Panc1 (cell line): Measurements from ENCODE around the gene MRAS. TPM values are rescaled to one million over a fixed set of nuclear protein-coding genes. Genes with fewer than 3 reads are reported as not detected.

ENCODE experiments used
- ATAC-seq: fragments of 200-7000 bp; cut with Tn5 transposase; 2 replicates; pipeline ENCODE4 v1.9.1; 2020; ENCODE audit warnings: mild to moderate bottlenecking, moderate library complexity
- BruUV-seq: library from RNA; stranded (reverse); fragments of 400-500 nt; replicated peaks from 2 replicates; lab custom pipeline; 2021; lab: Mats Ljungman, UMichigan
- CTCF ChIA-PET: fragments of 300-600 bp; sonication (Branson Sonifier 250); formaldehyde crosslinking; loops from one replicate; lab custom pipeline; 2022; ENCODE audit warnings: antibody characterized with exemption; lab: Charles Lee
- POLR2A ChIA-PET: fragments of 300-600 bp; sonication (Branson Sonifier 250); formaldehyde crosslinking; loops from one replicate; lab custom pipeline; 2022; ENCODE audit warnings: antibody characterized with exemption; lab: Charles Lee
- DNase-seq: peaks from one replicate; pipeline ENCODE4 v3.0.0-alpha.2; 2010; ENCODE audit warnings: low read depth, low spot score
- H3K27ac ChIP-seq: 2 replicates; pipeline ENCODE4 v1.5.1; 2011; ENCODE audit warnings: mild to moderate bottlenecking, low read length, inconsistent platforms
- H3K27me3 ChIP-seq: fragments of 200-500 bp; sonication (Bioruptor generic); 2 replicates; pipeline ENCODE4 v1.6.0; 2014; ENCODE audit warnings: low read length, inconsistent platforms; ENCODE audit not compliant: control insufficient read depth, insufficient read depth
- H3K36me3 ChIP-seq: fragments of 200-500 bp; sonication (Bioruptor generic); 2 replicates; pipeline ENCODE4 v1.5.1; 2014; ENCODE audit warnings: inconsistent platforms, mild to moderate bottlenecking, low read length, moderate library complexity; ENCODE audit not compliant: control insufficient read depth, insufficient read depth
- H3K4me1 ChIP-seq: 2 replicates; pipeline ENCODE4 v1.5.1; 2011; ENCODE audit warnings: inconsistent platforms, mild to moderate bottlenecking, low read length, moderate library complexity; ENCODE audit not compliant: control insufficient read depth, insufficient read depth
- H3K4me3 ChIP-seq, 2 experiments: 2 replicates each; pipeline ENCODE4 v1.5.1; 2011 to 2012; ENCODE audit warnings: low read depth in 2 of 2, low read length in 2 of 2, mild to moderate bottlenecking in 2 of 2, inconsistent platforms in 1 of 2, moderate library complexity in 1 of 2
- H3K9me3 ChIP-seq: fragments of 200-500 bp; sonication (Bioruptor generic); 2 replicates; pipeline ENCODE4 v1.5.1; 2014; ENCODE audit warnings: low read depth, mild to moderate bottlenecking, inconsistent platforms, low read length, moderate library complexity; ENCODE audit not compliant: control insufficient read depth, insufficient read depth
- CTCF ChIP-seq: fragments of 450-650 bp; IDR thresholded peaks from 2 replicates; pipeline ENCODE4 v1.5.1; 2017; ENCODE audit warnings: mild to moderate bottlenecking
- POLR2AphosphoS5 ChIP-seq: IDR thresholded peaks from 2 replicates; pipeline ENCODE4 v1.6.1; 2012; ENCODE audit warnings: mild to moderate bottlenecking, low read depth, low read length, moderate library complexity
- REST ChIP-seq, 2 experiments: IDR thresholded peaks; 2 replicates each; pipeline ENCODE4 v1.6.1; 2011 to 2012; ENCODE audit warnings: low read depth in 2 of 2, control low read depth in 1 of 2, low read length in 1 of 2, mild to moderate bottlenecking in 1 of 2, moderate library complexity in 1 of 2; ENCODE audit not compliant: insufficient read depth in 1 of 2
- SIN3A ChIP-seq: IDR thresholded peaks from 2 replicates; pipeline ENCODE4 v1.6.1; 2012; ENCODE audit warnings: low read depth, mild to moderate bottlenecking, low read length, moderate library complexity, borderline replicate concordance; ENCODE audit not compliant: insufficient read depth
- TCF7L2 ChIP-seq: IDR thresholded peaks from 2 replicates; pipeline ENCODE4 v1.6.1; 2011; ENCODE audit warnings: mild to moderate bottlenecking, low read depth, low read length, inconsistent platforms
- in situ Hi-C: cut with HindIII; loops from 2 replicates; pipeline ENCODE4 v1.10.0; 2016; ENCODE audit warnings: low sequenced_read_pairs, low pct_unique_long_range_greater_than_20kb
- intact Hi-C: fragments of 100-400 bp; cut with micrococcal nuclease; formaldehyde crosslinking; loops from one replicate; pipeline ENCODE4 v1.10.0; 2022; ENCODE audit not compliant: unreplicated experiment
- total RNA-seq: library from RNA; stranded (reverse); gene quantifications from one replicate; pipeline ENCODE4 v1.2.1, GENCODE V29; 2021; ENCODE audit not compliant: unreplicated experiment

Gene MRAS
- total RNA-seq, 1 experiment from 2014 or later, result 14.2 TPM

GRCh38 chr3:138439646-138440045 lies 91.3 kb downstream of the MRAS start:
- H3K36me3 ChIP-seq, result no peaks in the 10 kb centered on the region
- ChIA-PET CTCF (no interaction called here), POLR2A (no interaction called here)
- H3K4me1 ChIP-seq, result peaks cover 3% of the 10 kb centered on the region; the same call in 1 of the 2 replicates
- TF ChIP-seq CTCF, result no peak
- TF ChIP-seq TCF7L2, result no peak
- TF ChIP-seq POLR2AphosphoS5, result no peak
- TF ChIP-seq SIN3A, result no peak
- no peak for TF ChIP-seq REST (IDR thresholded peaks at IDR 0.05; ENCODE audit: insufficient read depth in 1 of 2, low read depth in 2 of 2, low read length in 1 of 2)
- ATAC-seq (no peak), DNase-seq (no peak)
- no peak overlapping the region for H3K4me3 ChIP-seq
- H3K27ac ChIP-seq, result no peak overlapping the region
- intact Hi-C loops (no loop called here), in situ Hi-C loops (no loop called here)
- H3K9me3 ChIP-seq, result no peaks in the 10 kb centered on the region
- H3K27me3 ChIP-seq, result no peaks in the 10 kb centered on the region
- BruUV-seq, result no TSS peak

GRCh38 chr3:138440121-138440521 lies 91.7 kb downstream of the MRAS start:
- ChIA-PET POLR2A (no interaction called here), CTCF (no interaction called here)
- in situ Hi-C loops, result no loop called here
- no peak overlapping the region for H3K4me3 ChIP-seq
- H3K27ac ChIP-seq, result no peak overlapping the region
- intact Hi-C loops, result no loop called here
- no peak for TF ChIP-seq TCF7L2
- TF ChIP-seq CTCF, result no peak
- H3K27me3 ChIP-seq, result no peaks in the 10 kb centered on the region
- H3K4me1 ChIP-seq, result peaks cover 3% of the 10 kb centered on the region; the same call in 1 of the 2 replicates
- BruUV-seq, result no TSS peak
- no peaks in the 10 kb centered on the region for H3K36me3 ChIP-seq
- ATAC-seq, result no peak
- no peak for DNase-seq
- H3K9me3 ChIP-seq, result no peaks in the 10 kb centered on the region
